Small intestine (tissue), 7 donors: Measurements from ENCODE around the gene CDH9. TPM values are rescaled to one million over a fixed set of nuclear protein-coding genes. Genes with fewer than 3 reads are reported as not detected.

Experiments
- DNase-seq, 2 donors: peaks; one replicate each; pipeline versions ENCODE4 v3.0.0 to v3.0.0-alpha.2; 2013
- FAIRE-seq: peaks from 2 replicates; lab custom pipeline; 2012; peaks lifted over from hg19 to GRCh38; lab: Jason Lieb, UNC
- H3K27ac ChIP-seq, 3 donors: one replicate each; pipeline ENCODE4 v1.5.1; 2013; ENCODE audit warnings: low read length in 2 of 3, mild to moderate bottlenecking in 2 of 3, control low read depth in 1 of 3, inconsistent platforms in 1 of 3, low read depth in 1 of 3, moderate library complexity in 1 of 3
- H3K27me3 ChIP-seq, 3 donors: one replicate each; pipeline ENCODE4 v1.6.1; 2013; ENCODE audit warnings: low read length in 3 of 3, inconsistent platforms in 1 of 3; ENCODE audit not compliant: control insufficient read depth in 3 of 3, insufficient read depth in 3 of 3
- H3K36me3 ChIP-seq, 3 donors: one replicate each; pipeline ENCODE4 v1.6.1; 2013; ENCODE audit warnings: low read length in 3 of 3, inconsistent platforms in 1 of 3, low read depth in 1 of 3, mild to moderate bottlenecking in 1 of 3, moderate library complexity in 1 of 3; ENCODE audit not compliant: control insufficient read depth in 3 of 3, insufficient read depth in 2 of 3
- H3K4me1 ChIP-seq, 3 donors: one replicate each; pipeline ENCODE4 v1.6.1; 2013; ENCODE audit warnings: low read length in 2 of 3, inconsistent platforms in 1 of 3, low read depth in 1 of 3, mild to moderate bottlenecking in 1 of 3, moderate library complexity in 1 of 3; ENCODE audit not compliant: control insufficient read depth in 3 of 3, insufficient read depth in 2 of 3
- H3K4me3 ChIP-seq, 3 donors: one replicate each; pipeline ENCODE4 v1.5.1; 2013; ENCODE audit warnings: low read length in 3 of 3, control low read depth in 1 of 3, inconsistent platforms in 1 of 3, low read depth in 1 of 3, mild to moderate bottlenecking in 1 of 3, moderate library complexity in 1 of 3
- H3K9me3 ChIP-seq, 2 donors: one replicate each; pipeline ENCODE4 v1.6.1; 2013; ENCODE audit warnings: low read depth in 1 of 2, low read length in 1 of 2; ENCODE audit not compliant: control insufficient read depth in 2 of 2, insufficient read depth in 1 of 2
- WGBS, 3 donors: extraction: QIAGEN DNeasy Blood & Tissue Kit; methylation state at CpG; one replicate each; pipeline ENCODE4 v1.1.7; 2013; 5-methylcytosine and 5-hydroxymethylcytosine counted together
- polyA plus RNA-seq, 4 donors: library from polyadenylated mRNA; stranded (reverse) in 3 of 4; unstranded in 1 of 4; fragments of 200-250 nt in 3 of 4; fragments of 120-200 nt in 1 of 4; gene quantifications; one replicate each; pipeline versions ENCODE4 v1.2.1 to v1.2.3, GENCODE V29; 2013
- donor health status: healthy with polysubstance abuse.
- donor health status: control.
- donor health status: control.
- donor health status: Bipolar disorder and iron deficiency.
- donor health status: healthy.

CDH9 gene
- polyA plus RNA-seq, 4 donors: 0.39 to 3.5 TPM; not detected in 2

GRCh38 chr5:27026801-27027200 is 11.6 kb downstream of the CDH9 start:
- no peak overlapping the region for H3K4me3 ChIP-seq
- no peaks in the 10 kb centered on the region for H3K4me1 ChIP-seq
- FAIRE-seq (no peak), DNase-seq (no peak)
- H3K9me3 ChIP-seq: peaks cover 0 to 1% of the 10 kb centered on the region in 2 donors
- no peak overlapping the region for H3K27ac ChIP-seq
- no peaks in the 10 kb centered on the region for H3K27me3 ChIP-seq
- WGBS, 3 donors: 85 to 92% (median 89%) methylated on average over 2 of the region's 2 CpGs
- H3K36me3 ChIP-seq: no peaks in the 10 kb centered on the region

GRCh38 chr5:27026063-27026462 is 12.3 kb downstream of the CDH9 start:
- Histone ChIP-seq H3K27ac (no peak overlapping the region), H3K4me1 (no peaks in the 10 kb centered on the region), H3K36me3 (no peaks in the 10 kb centered on the region), H3K9me3 (no peaks in the 10 kb centered on the region), H3K27me3 (no peaks in the 10 kb centered on the region), H3K4me3 (no peak overlapping the region)
- WGBS, 3 donors: 5 to 44% (median 13%) methylated on average over 1 of the region's 1 CpG
- DNase-seq (no peak), FAIRE-seq (peak; percentile 33)

GRCh38 chr5:27021471-27021870 is 16.9 kb downstream of the CDH9 start:
- Histone ChIP-seq H3K9me3 (no peaks in the 10 kb centered on the region), H3K4me1 (no peaks in the 10 kb centered on the region), H3K27me3 (no peaks in the 10 kb centered on the region), H3K4me3 (no peak overlapping the region), H3K27ac (no peak overlapping the region), H3K36me3 (no peaks in the 10 kb centered on the region)
- FAIRE-seq: no peak
- WGBS, 3 donors: 51 to 67% (median 65%) methylated on average over 1 of the region's 1 CpG
- DNase-seq: no peak

- Histone ChIP-seq H3K4me1 (no peaks in the 10 kb centered on the region), H3K36me3 (no peaks in the 10 kb centered on the region), H3K4me3 (no peak overlapping the region), H3K9me3 (no peaks in the 10 kb centered on the region), H3K27me3 (no peaks in the 10 kb centered on the region), H3K27ac (no peak overlapping the region)
- FAIRE-seq (no peak), DNase-seq (peak in 1 of 2 donors; percentile 2)
- WGBS, 3 donors: 36 to 46% (median 39%) methylated on average over 1 of the region's 1 CpG
These were observed 17.4 kb downstream of the CDH9 start for GRCh38 chr5:27020973-27021372.

GRCh38 chr5:27015758-27016157 is 22.6 kb downstream of the CDH9 start:
- FAIRE-seq: no peak
- no peaks in the 10 kb centered on the region for H3K27me3 ChIP-seq
- no peaks in the 10 kb centered on the region for H3K36me3 ChIP-seq
- no peak overlapping the region for H3K4me3 ChIP-seq
- H3K9me3 ChIP-seq: no peaks in the 10 kb centered on the region
- no peak for DNase-seq
- H3K4me1 ChIP-seq: no peaks in the 10 kb centered on the region
- H3K27ac ChIP-seq: no peak overlapping the region

- DNase-seq (no peak), FAIRE-seq (no peak)
- Histone ChIP-seq H3K4me1 (no peaks in the 10 kb centered on the region), H3K4me3 (no peak overlapping the region), H3K36me3 (no peaks in the 10 kb centered on the region), H3K9me3 (no peaks in the 10 kb centered on the region), H3K27me3 (no peaks in the 10 kb centered on the region), H3K27ac (no peak overlapping the region)
- 88 to 89% (median 89%) methylated on average over 4 of the region's 4 CpGs for whole genome bisulfite sequencing, 3 donors
These were observed 27.1 kb downstream of the CDH9 start for GRCh38 chr5:27011274-27011673.

- Histone ChIP-seq H3K36me3 (no peaks in the 10 kb centered on the region), H3K4me1 (no peaks in the 10 kb centered on the region), H3K27me3 (no peaks in the 10 kb centered on the region), H3K4me3 (no peak overlapping the region), H3K27ac (no peak overlapping the region), H3K9me3 (no peaks in the 10 kb centered on the region)
- 80 to 89% (median 87%) methylated on average over 1 of the region's 1 CpG for WGBS, 3 donors
- no peak for DNase-seq
- FAIRE-seq: no peak
These were observed 27.7 kb downstream of the CDH9 start for GRCh38 chr5:27010646-27011045.

- Histone ChIP-seq H3K27ac (no peak overlapping the region), H3K9me3 (no peaks in the 10 kb centered on the region), H3K27me3 (no peaks in the 10 kb centered on the region), H3K4me3 (no peak overlapping the region), H3K4me1 (no peaks in the 10 kb centered on the region), H3K36me3 (no peaks in the 10 kb centered on the region)
- FAIRE-seq (no peak), DNase-seq (no peak)
- 10 to 51% (median 14%) methylated on average over 1 of the region's 1 CpG for WGBS, 3 donors
These were observed 28.9 kb downstream of the CDH9 start for GRCh38 chr5:27009540-27009915.
